GM21390 (cell line): ENCODE measurements around the gene TSC22D4.

Experiments used
- ATAC-seq: cut with Tn5 transposase; IDR thresholded peaks from one replicate; pipeline ENCODE4 v1.9.1; 2021; ENCODE audit not compliant: unreplicated experiment

Gene TSC22D4

DNA sequence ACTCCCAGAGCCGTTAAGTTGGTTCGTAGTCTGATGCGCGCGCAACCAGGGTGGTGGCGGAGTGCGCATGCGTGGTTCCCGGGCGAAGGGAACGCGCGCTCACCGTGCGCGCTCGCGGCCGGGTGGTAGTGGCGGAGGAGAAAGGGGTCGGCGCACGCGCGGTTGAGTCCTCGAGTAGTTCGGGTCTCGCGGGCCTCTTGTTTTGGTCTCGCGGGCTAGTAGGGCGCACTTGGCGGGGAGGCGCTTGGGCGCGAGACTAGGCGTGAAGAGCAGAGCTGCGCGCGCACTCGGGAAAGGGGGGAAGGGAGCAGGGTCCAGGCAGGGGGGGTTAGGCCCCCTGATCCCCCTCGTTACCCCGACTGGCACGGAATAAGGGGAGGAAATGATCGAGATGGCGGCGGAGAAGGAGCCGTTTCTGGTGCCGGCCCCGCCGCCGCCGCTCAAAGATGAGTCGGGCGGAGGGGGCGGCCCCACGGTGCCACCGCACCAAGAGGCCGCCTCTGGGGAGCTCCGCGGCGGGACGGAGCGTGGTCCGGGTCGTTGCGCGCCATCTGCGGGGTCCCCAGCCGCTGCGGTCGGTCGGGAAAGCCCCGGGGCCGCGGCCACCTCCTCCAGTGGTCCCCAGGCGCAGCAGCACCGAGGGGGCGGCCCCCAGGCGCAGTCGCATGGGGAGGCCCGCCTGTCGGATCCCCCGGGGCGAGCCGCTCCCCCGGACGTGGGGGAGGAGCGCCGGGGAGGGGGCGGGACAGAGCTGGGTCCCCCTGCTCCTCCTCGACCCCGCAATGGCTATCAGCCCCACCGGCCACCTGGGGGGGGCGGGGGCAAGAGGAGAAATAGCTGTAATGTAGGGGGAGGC, 49.1 kb downstream of the TSC22D4 start, which contains the start of gene MEPCE:
Gene MEPCE (plus strand): TSS at position 195 of the 856 bp plus-strand sequence. CDS start 188 bp downstream, at position 383.
- ATAC-seq: peak; percentile 34

DNA sequence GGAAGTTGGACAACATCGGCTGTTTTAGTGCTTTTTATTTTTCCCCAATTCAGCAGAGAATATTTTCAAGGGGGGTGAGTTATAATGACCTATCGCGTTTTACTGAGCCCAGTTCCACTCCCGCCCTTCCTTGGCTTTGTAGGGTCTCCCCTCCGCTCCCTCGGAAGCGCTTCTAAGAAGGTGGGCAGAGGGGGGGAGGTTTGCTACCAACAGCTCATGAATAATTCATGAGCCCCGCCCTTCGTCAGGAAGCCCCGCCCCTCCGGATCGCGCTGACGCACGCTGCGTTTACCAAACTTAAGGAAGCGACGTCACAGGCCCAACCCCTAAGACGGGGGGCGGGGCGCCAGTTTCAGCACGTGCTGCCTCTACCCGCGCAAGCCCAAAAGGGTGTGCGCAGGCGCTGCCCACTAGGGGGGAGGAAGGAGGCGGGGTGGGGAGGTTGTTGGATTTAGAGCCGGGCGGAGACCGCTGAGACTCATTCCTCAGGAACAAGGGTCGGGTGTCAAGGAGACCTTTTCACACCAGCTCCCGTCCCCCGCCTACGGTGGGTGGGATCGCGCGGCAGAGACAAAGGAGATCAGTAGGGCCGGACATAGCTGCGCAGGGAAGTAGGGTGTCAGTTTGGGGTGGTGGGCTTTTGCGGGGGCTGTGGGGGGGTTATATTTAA, 49.9 kb downstream of the TSC22D4 start:
- ATAC-seq: peak; percentile 42

DNA sequence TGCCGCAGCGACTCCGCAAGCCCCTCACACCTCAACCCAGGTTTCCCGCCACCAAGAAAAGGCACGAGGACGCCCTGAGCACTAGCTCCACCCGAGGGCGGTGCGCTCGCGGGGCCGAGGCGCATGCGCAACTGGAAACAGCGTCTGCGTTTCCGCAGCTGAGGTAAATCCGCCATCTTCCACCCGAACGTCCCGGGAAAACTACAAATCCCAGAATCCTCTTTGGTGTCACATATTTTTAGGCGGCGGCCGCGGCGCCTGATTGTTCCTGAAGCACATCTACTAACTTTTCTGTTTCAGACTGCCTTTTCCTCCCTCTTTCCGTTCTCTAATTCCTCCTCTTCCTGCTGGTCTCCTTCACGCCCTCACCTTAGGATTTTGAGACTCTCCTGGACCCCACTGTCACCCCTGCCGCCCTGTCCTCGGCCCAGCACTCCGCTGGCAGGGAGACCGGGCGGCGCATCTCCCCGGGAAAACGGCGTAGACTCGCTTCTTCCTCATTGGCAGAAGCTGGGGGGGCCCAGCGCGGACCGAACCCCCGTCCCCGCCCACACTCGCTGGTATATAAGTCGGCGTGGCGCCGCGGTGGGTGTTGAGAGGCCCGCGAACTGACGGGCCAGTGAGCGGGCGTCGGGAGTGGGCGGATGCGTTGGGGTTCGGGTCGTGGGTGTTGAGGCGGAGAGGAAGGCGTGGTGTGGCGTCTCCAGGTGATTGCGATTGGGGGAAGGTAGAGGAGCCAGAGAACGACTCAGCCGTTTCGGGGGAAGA, 50.6 kb downstream of the TSC22D4 start, which contains the start of gene ZCWPW1:
Gene ZCWPW1 (minus strand): TSS at position 505 of the 768 bp plus-strand sequence. CDS start 8,054 bp downstream, outside the sequence.
- peak; percentile 40 for ATAC-seq

DNA sequence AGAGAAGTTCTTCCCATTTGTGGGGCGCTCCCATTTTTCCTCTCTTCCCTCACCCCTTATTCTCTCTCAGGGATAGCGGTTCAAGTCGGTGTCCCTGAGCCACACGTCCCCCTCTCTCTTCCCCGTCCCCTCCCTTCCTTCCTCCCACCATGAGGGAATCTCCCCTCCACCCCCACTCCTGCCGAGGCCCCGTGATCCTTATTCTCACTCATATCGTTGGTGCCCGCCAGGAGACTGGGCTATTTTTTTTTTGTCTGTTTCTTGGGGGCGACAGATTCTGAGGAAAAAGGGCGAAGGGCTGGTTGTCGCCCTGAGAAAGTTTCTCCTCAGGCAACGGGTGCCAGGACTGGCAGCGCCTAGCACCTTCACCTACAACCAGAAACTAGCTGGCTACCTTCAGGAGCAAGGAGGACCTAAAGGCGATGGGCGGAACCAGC, 51.2 kb downstream of the TSC22D4 start:
- ATAC-seq: no peak

DNA sequence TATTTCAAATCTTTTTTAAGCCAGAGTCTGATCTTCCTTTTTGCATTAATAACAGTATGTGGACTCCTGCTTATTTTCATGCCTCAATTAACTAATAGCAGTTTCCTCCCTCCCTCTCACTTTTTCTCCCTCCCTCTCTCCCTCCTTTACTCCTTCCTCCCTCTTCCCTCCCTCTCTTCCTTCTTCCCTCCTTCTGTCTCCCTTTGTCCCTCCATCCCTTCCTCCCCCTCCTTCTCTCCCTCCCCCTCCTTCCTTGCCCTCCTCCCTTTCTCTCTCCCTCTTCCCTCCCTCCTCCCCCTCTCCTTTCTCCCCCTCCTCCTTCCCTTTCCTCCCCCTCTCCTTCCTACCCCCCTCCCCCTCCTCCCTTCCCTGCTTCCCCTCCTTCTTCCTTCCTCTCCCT, 52.5 kb downstream of the TSC22D4 start:
- ATAC-seq: no peak

DNA sequence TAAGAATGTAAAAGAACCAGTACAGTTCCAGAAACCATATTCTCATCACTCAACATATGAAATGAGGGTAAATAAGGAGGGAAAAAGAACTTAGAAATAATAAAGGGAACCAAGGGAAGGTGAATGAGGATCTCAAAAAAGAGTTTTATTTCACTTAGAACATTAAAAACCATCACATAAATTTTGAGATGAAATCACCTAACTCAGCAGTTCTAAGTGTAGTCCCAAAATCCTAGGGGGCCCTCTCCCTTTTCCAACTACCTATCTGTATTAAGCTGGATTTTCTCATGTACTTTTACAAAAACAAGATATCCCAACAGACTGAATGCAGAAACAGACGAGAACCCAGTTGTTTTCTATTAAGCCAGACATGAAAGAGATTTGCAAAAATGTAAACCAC, 53.7 kb downstream of the TSC22D4 start:
- no peak for ATAC-seq

DNA sequence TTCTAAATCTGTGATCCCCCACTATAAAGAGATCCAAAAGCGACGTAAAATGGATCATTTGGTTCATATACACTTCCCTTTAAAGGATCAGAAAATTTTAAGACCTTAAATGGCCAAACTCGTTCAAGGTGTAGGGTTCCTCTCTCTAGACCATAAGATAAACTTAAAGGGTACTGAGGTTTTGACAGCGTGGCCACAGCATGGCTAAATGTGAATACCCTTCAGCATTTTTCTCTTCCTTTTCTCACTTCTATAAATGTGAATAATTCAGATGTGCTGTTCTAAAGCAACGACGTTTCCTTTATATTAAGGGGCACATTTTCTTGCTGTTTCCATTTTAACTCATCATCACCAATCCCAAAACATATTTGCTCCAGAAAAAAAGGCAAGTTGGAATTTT, 55.7 kb downstream of the TSC22D4 start:
- no peak for ATAC-seq

DNA sequence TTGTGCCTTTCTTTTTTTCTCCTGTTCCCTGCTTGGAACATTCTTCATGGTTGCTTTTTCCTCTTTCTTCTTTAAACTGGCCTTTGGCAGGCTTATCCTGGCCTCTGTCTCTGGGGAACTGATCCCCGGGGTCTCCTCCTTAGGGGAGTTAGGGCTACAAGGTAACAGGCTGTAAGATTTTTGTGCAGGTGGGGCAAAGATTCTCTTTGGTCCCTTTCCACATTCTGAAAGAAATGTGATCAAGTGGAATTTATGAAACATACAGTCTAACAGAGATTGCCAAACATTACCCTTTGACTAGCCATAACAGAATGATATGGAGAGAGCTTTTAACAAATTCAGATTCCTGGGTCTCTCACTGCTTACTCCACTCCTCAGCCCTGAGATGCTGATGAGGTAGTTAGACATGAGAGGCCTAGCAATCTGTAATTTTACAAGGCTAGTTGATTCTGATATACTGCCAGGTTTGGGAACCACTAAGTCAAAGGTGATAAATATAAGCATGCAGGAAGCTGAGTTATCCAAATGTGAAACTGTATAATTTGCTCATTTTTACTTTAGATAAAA, 59.3 kb downstream of the TSC22D4 start:
- no peak for ATAC-seq

DNA sequence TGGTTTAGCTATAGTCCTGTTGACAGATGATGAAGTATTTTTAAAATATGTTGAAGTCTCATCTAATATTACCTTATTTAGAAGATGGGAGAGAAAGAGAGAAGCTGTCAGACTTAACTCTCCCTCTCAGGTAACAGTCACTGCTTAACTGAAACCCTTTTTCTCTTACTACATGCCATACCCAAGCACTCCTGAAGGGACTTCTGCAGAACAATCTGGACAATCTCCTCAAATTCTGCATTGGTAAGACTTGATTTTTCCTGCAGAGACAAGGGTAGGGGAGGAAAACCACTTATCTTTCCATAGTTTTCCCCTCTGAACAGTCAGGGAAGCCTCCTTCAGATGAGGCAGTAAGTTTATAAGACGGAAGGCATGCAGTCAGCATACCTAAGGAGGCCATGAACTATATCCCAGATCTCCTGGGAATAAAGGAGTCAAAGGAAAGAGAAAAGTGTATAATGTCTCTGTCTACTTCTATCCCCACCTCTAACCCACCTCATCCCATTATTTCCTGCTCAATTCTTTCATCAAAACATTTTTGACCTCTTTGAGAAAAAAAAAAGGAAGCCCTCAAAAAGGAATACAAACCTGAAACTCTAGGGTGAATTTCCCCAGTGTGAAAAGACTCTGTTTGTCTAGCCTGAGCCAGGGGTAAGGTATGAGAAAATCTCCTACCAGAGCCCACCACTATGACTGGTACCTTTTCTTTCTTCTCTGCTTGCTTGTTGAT, 59.9 kb downstream of the TSC22D4 start:
- no peak for ATAC-seq
